Measurements from ENCODE around the gene TMEM217. TPM values are rescaled to one million over a fixed set of nuclear protein-coding genes. Genes with fewer than 3 reads are reported as not detected.
A peak's percentile ranks its signal among the peaks of the same experiment; 100 is the strongest.

The TMEM217 gene
- total RNA-seq, 4 donors from 2014 or later: 0.41 to 1.4 (median 1.1) TPM; not detected in 1

DNA sequence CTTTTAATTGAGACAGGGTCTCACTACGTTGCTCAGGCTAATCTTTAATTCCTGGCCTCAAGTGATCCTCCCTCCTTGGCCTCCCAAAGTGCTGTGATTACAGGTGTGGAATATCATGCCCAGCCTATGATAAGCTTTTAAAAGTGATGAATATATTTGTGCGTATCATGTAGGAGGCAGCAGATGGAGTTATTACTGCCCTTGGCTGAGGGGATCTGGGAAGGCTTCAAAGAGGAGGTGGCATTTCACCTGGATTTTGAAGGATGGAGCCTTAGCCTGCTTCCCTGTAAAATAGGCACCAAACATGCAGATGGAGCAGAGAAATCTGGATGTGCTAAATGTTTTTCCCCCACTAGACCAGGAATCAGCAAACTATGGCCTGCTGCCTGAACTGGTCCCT, 77.9 kb downstream of the TMEM217 start:
- 86 to 100% methylated on average over 2 of the region's 2 CpGs for WGBS, 2 donors (ENCODE audit: low coverage in 1 of 2)
- intact Hi-C loops (cut with DNase I; ENCODE audit: low total_unique reads): no loop called here
- DNase-seq: no peak

DNA sequence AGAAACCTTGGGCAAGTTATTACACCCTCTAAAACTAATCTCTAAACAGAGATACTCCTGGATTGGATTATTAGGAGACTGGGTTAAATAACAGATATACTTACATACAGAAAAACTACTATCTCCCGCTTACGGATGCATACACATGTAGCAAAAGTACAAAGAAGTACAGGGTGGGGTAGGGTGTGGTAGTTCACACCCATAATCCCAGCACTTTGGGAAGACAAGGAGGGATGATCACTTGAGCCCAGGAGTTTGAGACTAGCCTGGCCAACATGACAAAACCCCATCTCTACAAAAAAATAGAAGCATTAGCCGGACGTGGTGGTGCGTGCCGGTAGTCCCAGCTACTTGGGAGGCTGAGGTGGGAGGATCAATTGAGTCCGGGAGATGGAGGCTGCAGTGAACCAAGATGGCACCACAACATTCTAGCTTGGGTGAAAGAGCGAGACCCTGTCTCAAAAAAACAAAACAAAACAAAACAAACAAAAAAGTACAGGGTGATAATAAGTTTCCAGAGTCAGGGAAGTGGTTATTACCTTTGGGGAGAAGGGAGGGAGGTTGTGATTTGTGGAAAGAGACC, 79.9 kb downstream of the TMEM217 start:
- no peak overlapping the region for H3K27ac ChIP-seq
- in situ Hi-C loops (cut with MboI; ENCODE audit: low pct_ligation_motif_present in 1 of 4, low pct_unique_long_range_greater_than_20kb in 1 of 4, low sequenced_read_pairs in 3 of 4) (no loop called here), intact Hi-C loops (cut with DNase I; ENCODE audit: low total_unique reads) (no loop called here)
- peaks cover 0 to 30% (median 9%) of the 10 kb centered on the region in 4 donors for H3K4me1 ChIP-seq
- H3K27me3 ChIP-seq: no peaks in the 10 kb centered on the region
- H3K4me3 ChIP-seq: no peak overlapping the region
- no peak for TF ChIP-seq EP300 (IDR thresholded peaks at IDR 0.05; ENCODE audit: low read depth)
- TF ChIP-seq POLR2AphosphoS5 (IDR thresholded peaks at IDR 0.05): no peak
- TF ChIP-seq, protein P1, sequence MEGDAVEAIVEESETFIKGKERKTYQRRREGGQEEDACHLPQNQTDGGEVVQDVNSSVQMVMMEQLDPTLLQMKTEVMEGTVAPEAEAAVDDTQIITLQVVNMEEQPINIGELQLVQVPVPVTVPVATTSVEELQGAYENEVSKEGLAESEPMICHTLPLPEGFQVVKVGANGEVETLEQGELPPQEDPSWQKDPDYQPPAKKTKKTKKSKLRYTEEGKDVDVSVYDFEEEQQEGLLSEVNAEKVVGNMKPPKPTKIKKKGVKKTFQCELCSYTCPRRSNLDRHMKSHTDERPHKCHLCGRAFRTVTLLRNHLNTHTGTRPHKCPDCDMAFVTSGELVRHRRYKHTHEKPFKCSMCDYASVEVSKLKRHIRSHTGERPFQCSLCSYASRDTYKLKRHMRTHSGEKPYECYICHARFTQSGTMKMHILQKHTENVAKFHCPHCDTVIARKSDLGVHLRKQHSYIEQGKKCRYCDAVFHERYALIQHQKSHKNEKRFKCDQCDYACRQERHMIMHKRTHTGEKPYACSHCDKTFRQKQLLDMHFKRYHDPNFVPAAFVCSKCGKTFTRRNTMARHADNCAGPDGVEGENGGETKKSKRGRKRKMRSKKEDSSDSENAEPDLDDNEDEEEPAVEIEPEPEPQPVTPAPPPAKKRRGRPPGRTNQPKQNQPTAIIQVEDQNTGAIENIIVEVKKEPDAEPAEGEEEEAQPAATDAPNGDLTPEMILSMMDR (IDR thresholded peaks at IDR 0.05): no peak
- TF ChIP-seq POLR2A (IDR thresholded peaks at IDR 0.05): no peak
- H3K9me3 ChIP-seq: no peaks in the 10 kb centered on the region
- no peak for DNase-seq
- 89 to 92% methylated on average over 6 to 8 of the region's 8 CpGs for WGBS, 2 donors (ENCODE audit: low coverage in 1 of 2)
- peaks cover 0 to 24% (median 13%) of the 10 kb centered on the region in 4 donors for H3K36me3 ChIP-seq

More for the DNA sequence above, 77.9 kb downstream of the TMEM217 start:
- H3K27ac ChIP-seq: no peak overlapping the region
- H3K4me3 ChIP-seq: no peak overlapping the region
- H3K4me1 ChIP-seq: peaks cover 0 to 9% (median under 1%) of the 10 kb centered on the region in 4 donors
- in situ Hi-C loops (cut with MboI; ENCODE audit: low pct_ligation_motif_present in 1 of 4, low pct_unique_long_range_greater_than_20kb in 1 of 4, low sequenced_read_pairs in 3 of 4): no loop called here
- no peaks in the 10 kb centered on the region for H3K27me3 ChIP-seq
- TF ChIP-seq EP300 (IDR thresholded peaks at IDR 0.05; ENCODE audit: low read depth): no peak
- TF ChIP-seq, protein P1 (IDR thresholded peaks at IDR 0.05): no peak
- no peak for TF ChIP-seq POLR2AphosphoS5 (IDR thresholded peaks at IDR 0.05)
- no peak for TF ChIP-seq POLR2A (IDR thresholded peaks at IDR 0.05)
- H3K36me3 ChIP-seq: peaks cover 0 to 3% (median 2%) of the 10 kb centered on the region in 4 donors
- H3K9me3 ChIP-seq: no peaks in the 10 kb centered on the region

DNA sequence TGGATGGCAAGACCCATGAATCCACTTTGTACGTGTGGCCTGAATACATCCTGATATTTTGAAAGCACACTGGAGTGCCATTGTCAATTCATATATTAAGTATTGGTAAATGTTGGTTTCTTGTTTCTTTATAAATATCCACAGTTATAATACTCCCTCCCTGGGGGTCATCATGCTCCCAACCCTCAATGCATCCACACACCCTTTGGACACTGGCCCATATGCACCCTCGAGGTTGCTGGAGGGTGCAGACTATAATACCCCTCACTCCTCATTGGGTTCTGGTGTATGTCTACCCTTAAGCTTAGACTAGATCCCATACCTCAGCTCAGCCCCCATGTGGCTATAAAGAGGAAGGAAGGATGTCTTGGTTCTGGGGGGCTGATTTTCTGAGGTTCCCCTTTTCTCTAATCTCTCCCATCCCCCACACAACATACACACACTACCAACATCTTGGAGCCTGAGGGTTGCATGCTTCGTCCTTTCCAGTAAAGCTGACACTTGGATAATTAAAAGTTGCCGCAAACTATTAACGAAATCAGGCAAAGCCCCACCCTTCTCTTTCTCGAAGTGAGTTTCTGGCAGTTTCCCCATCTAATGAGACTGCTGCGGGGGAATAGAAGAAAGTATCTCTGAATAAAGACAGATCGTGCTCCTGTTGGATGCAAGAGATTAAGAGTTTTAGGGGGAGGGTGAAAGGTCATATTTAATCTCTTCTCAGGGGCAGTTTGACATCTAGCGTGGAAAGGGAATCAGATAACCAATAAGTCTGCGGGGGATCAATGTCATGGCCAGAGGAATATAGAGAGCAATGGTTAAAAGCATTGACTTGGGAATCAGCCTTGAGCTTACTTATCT, 80.6 kb downstream of the TMEM217 start:
- WGBS, 2 donors (ENCODE audit: low coverage in 1 of 2): 53 to 67% methylated on average over 8 to 10 of the region's 10 CpGs
- H3K27me3 ChIP-seq: no peaks in the 10 kb centered on the region
- peaks cover 0 to 27% (median 15%) of the 10 kb centered on the region in 4 donors for H3K36me3 ChIP-seq
- in situ Hi-C loops (cut with MboI; ENCODE audit: low pct_ligation_motif_present in 1 of 4, low pct_unique_long_range_greater_than_20kb in 1 of 4, low sequenced_read_pairs in 3 of 4): no loop called here
- intact Hi-C loops (cut with DNase I; ENCODE audit: low total_unique reads): no loop called here
- H3K27ac ChIP-seq: no peak overlapping the region
- TF ChIP-seq EP300 (IDR thresholded peaks at IDR 0.05; ENCODE audit: low read depth) (no peak), POLR2A (IDR thresholded peaks at IDR 0.05) (no peak), POLR2AphosphoS5 (IDR thresholded peaks at IDR 0.05) (no peak)
- TF ChIP-seq, protein P1 (IDR thresholded peaks at IDR 0.05): no peak
- DNase-seq: no peak
- peaks cover 6 to 30% (median 16%) of the 10 kb centered on the region in 4 donors for H3K4me1 ChIP-seq
- H3K9me3 ChIP-seq: no peaks in the 10 kb centered on the region
- H3K4me3 ChIP-seq: no peak overlapping the region

DNA sequence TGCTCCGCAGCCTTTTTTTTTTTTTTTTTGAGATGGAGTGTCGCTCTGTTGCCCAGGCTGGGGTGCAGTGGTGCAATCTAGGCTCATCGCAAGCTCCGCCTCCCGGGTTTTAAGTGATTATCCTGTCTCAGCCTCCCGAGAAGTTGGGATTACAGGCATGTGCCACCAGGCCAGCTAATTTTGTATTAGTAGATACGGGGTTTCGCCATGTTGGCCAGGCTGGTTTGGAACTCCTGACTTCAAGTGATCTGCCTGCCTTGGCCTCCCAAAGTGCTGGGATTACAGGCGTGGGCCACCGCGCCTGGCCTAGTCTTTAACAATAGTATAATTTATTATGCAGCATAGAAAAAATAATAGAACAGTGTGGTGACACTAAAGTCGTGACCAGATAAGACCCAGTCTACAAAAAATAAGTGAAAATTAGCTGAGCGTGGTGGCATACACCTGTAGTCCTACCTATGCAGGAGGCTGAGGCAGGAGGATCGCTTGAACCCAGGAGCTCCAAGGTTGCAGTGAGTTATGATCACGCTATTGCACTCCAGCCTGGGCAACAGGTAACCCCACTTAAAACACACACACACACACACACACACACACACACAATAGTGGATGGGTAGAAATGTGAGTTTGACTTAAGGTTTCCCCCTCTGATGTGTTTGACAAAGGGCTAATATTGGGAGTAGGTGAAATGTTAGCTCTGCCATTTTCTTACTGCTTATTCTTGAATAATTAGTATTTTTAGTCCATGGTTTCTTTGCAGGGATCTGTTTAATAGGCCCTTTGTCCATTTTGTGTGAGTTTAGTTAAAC, 81.5 kb downstream of the TMEM217 start:
- no peak overlapping the region for H3K27ac ChIP-seq
- intact Hi-C loops (cut with DNase I; ENCODE audit: low total_unique reads): no loop called here

More for the DNA sequence above, 81.5 kb downstream of the TMEM217 start:
- Histone ChIP-seq H3K4me1 (peaks cover 6 to 38% (median 16%) of the 10 kb centered on the region in 4 donors), H3K27me3 (no peaks in the 10 kb centered on the region), H3K36me3 (peaks cover 0 to 27% (median 15%) of the 10 kb centered on the region in 4 donors), H3K4me3 (no peak overlapping the region), H3K9me3 (no peaks in the 10 kb centered on the region)
- in situ Hi-C loops (cut with MboI; ENCODE audit: low pct_ligation_motif_present in 1 of 4, low pct_unique_long_range_greater_than_20kb in 1 of 4, low sequenced_read_pairs in 3 of 4): no loop called here
- peak; percentile 7 for TF ChIP-seq POLR2A (IDR thresholded peaks at IDR 0.05)
- TF ChIP-seq EP300 (IDR thresholded peaks at IDR 0.05; ENCODE audit: low read depth): no peak
- WGBS, 2 donors (ENCODE audit: low coverage in 1 of 2): 94 to 97% methylated on average over 12 to 15 of the region's 15 CpGs
- DNase-seq: no peak
